Effector CD8-positive, alpha-beta T cell (primary cell): ENCODE data around the gene KCNQ5.

Source experiments
- DNase-seq: peaks from one replicate; lab custom pipeline; 2025; lab: John Stamatoyannopoulos, UW

Gene KCNQ5

DNA sequence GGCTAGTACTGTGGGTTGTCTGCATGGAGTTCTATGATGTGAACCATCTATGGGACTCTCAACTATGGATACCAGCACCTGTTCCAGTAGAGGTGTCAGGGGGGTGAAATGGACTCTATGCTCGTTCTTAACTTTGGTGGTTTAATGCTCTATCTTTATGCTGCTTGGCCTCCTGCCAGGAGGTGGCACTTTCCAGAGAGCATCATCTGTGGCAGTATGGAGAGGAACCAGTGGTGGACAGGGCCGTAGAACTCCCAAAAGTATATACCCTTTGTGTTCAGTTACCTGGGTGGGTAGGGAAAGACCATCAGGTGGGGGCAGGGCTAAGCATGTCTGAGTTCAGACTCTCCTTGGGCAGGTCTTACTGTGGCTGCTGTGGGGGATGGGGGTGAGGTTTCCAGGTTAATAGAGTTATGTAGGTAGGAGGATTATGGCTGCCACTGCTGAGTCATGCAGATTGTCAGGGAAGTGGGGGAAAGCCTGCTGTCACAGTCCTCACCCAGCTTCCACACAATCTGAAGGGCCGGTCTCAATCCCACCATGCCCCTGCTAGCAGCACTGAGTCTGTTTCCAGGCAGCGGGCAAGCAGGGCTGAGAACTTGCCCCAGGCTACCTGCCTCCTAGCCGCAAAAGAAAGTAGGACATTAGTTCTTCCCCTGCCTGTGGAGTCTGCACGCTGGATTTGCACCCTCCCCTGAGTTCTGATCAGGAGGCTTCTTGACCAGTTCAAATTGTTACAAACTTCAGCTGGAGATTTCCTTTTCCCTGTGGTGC is 284.0 kb downstream of the KCNQ5 start:
- DNase-seq: no peak

DNA sequence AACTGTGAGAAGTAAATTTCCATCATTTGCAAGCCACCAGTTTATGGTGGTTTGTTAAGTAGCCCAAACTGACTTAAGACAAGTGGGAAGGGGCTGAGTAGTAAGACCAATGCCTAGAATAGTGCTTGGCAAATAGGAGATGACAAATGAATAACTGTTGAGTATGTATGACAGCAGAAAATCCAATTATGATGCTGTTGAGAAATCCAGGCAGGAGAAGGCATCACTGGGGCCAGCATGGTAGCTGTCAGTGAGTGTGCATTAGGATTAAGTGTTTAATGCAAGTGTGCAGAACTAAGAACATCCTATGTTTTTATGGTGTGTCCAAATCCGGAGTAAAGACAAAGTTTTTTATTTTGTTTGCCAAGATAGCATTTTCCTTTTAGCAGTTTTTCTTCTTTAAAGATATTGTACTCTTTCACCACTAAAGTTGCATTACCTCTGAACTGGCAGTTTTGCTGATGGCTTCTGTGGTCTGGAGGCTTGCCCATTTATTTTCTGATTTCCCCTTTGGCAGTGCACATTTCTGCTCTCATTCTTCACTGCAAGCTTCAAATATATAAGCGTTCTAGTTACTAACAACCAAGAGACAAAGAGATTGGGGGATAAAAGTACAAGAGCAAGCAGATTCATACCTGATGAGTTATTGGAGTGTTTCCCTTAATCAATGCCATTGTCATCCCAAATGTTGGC is 289.7 kb downstream of the KCNQ5 start:
- DNase-seq: no peak

DNA sequence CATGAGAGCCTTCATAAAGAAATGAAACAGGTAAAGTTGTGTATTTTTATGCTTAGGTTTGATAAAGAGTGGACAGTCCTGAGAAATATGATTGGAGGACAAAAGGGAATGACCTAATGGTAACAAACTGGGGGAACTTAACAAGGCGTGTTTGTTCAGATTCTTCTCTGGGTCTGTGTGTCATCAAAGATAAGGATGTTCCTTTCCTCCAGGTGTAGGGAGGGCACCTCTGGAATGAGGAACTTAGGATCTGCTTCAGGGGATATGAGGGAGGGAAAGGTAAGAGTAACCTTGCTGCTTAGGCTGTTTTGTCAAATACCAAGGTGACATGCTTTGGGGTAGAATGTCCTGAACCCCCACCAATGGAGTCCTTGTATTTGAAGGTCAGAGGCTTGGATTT is 291.9 kb downstream of the KCNQ5 start:
- no peak for DNase-seq

DNA sequence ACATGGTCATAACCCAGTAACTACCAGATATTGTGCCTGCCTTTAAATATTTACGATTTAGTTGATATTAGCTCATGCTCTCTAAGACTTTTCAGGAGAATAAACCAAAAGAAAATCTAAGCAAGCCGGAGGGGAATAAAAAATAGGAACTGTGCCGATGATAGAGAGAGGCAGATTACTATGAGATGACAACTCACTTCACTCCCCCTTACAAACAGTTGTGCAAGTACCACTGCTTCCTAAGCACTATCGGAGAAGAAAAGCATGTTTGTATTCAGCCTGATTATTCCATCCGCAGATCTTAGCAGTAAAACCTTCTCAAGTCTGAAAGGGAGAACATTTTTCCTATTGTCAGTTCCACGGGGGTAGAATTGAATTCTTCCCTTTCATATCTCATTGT is 294.4 kb downstream of the KCNQ5 start:
- no peak for DNase-seq

- DNase-seq: no peak
Observed at GRCh38 chr6:72916906-72917305, 295.0 kb downstream of the KCNQ5 start.

- DNase-seq: no peak
Observed at GRCh38 chr6:72922401-72922800, 300.5 kb downstream of the KCNQ5 start.

DNA sequence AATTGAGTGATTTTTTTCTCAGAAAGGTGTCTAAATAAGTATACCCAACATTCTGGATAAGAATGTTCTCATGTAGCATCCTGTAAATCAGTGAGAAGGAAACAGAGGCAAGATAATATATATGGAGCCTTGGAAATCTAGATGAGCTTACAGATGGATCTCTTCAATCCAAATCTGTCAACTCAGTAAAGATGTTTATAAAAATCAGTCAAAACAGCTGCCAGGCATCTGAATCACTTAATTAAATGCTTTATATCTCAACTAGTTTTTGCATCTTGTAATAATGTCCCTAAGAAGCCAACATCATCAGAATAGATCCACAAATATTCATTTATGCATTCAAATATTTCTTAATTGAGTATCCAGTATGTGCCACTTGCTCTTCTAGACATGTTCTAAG is 303.3 kb downstream of the KCNQ5 start:
- no peak for DNase-seq

GRCh38 chr6:72930556-72931132 is 308.8 kb downstream of the KCNQ5 start:
- DNase-seq: no peak

DNA sequence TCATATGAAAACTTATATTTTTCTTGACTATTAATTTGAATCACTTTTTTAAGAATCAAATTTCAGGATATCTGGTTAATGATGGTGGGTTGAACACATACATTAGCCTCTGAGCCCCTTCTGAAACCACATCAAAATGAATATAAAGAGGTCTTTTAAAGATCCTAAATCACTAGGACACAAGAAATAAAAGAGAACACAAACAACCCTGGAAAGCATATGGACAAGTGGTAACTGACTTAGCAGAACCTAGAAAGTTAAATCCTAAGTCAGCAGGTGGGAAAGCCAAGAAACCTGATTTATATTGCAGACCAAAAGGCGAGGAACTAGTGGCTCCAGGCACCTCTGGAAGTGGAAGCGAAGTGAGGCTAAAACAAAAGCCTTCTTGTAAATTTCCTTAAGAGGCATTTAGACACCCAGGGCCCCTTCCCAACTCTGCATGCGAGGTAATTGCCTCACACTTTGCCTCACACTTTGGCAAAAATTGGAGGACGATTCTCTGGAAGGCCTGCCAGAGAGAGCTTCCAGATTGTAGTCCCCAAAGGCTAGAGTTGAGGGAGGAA is 309.5 kb downstream of the KCNQ5 start:
- no peak for DNase-seq

GRCh38 chr6:72933233-72933632 is 311.4 kb downstream of the KCNQ5 start:
- DNase-seq: no peak

- no peak for DNase-seq
Observed at GRCh38 chr6:72936766-72937559, 315.1 kb downstream of the KCNQ5 start.

DNA sequence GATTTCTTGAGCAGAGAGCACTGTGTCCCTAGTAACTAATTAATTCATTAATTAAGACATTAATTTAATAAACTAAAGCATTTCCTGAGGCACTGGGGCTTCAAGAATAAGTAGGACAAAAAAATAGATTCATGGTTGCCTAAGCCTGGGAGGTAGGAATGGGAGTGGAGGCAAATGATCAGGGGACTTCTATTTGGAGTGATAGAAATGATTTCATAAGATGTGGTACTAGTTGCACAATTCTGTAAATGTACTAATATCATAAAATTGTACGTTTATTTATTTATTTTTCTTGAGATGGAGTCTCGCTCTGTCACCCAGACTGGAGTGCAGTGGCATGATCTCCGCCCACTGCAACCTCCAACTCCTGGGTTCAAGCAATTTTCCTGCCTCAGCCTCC is 316.2 kb downstream of the KCNQ5 start:
- DNase-seq: no peak

DNA sequence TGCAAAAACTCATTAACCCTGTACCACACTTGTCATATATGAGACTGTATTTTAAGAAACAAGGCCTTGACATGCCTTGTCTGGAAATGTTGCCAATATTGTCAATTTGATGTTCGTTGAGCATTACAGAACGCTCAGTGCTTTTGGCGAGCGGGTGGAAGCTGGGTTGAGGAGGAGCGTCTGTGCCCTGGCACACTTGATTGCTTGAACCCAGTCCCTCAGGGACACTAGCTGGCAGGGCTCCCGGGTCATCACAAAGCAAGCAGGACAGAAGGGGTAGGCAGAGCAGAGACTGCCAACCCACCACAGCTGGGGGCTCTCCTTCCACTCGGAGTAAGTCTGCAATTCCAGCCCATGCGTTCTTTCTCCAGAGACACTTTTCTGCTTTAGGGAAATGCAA is 317.1 kb downstream of the KCNQ5 start:
- no peak for DNase-seq

GRCh38 chr6:72940265-72940664 is 318.4 kb downstream of the KCNQ5 start:
- no peak for DNase-seq

DNA sequence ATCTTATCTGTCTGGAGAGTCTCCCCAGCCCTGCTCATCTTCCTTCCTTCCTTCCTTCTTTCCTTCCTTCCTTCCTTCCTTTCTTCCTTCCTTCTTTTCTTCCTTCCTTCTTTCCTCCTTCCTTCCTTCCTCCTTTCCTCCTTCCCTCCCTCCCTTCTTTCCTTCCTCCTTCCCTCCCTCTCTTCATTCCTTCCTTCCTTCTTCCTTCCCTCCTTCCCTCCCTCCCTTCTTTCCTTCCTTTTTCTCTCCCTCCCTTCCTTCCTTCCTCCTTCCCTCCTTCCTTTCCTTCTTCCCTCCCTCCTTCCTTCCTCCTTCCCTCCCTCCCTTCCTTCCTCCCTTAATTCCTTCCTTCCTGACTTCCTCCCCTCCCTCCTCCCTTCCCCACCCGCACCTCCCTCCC is 319.4 kb downstream of the KCNQ5 start:
- no peak for DNase-seq

DNA sequence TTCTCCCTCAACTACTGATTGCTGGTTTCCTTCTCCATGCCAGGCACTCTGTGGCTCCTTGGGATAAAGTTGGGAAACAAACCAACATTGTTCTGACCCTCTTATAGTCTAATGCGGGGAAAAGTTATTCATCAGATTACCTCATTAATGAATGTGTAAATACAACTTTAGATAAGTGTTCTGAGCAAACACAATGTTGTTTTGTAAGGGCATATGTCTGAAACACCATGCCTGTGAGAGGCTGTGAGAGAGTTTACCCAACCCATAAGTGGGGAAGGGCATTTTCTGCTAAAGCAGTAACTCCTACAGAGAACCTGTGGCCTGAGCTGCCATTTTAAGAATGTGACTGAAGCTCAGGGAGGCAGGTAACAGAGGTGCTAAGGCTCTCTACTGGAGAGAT is 319.9 kb downstream of the KCNQ5 start:
- DNase-seq: no peak

DNA sequence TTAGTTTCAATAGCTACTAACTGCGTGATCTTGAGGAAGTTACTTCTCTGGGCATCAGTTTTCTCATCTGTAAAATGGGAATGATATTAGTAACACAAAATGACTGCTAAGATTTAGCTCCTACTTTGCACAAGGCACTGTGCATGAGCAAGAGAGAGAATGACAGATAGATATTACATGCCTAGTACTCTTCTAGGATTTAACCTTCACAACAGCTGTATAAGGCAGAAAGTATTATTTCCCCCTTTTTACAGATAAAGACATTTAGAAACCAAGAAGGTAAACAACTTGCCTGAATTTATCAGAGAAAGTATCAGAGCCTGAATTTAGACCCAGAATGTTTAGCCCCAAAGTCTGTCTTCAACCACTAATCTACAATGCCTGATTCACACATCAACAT is 321.8 kb downstream of the KCNQ5 start:
- DNase-seq: no peak

- DNase-seq: no peak
Observed at GRCh38 chr6:72944660-72945059, 322.8 kb downstream of the KCNQ5 start.

DNA sequence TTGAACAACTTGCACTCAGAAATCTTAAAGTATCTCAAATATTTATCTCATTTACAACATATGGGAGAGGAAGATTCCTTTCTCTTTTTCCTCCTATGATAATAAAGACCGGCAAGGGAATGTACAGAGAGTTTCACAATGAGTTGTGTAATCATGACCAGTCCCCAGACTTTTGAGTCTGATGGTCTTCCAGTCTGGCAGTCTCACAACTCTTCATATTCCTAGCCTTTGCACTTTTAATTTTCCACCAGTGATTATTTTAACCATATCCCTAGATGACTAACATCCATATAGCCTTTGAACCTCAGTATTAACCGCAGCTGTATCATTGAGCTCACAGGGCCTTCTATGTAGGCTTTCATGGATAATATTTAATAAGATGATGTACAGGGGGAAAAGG is 324.9 kb downstream of the KCNQ5 start:
- DNase-seq: no peak

DNA sequence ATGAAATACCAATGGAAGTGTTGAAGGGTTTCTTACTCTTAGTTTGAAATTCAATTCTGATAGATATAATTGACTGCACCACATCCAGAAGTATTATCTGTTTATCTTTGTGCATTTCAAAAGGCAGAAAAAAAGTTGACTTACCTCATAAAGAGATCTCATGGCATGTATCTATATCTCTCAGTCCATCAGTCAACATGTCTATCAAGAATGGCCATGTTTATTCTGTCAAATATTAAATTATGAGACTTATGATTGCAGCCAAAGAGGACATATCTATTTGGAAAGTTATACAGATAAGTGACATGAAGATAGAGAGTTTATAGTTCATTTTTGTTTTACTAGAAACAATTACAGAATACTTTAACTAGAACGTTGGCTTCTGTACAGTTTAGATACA is 325.7 kb downstream of the KCNQ5 start:
- DNase-seq: no peak

DNA sequence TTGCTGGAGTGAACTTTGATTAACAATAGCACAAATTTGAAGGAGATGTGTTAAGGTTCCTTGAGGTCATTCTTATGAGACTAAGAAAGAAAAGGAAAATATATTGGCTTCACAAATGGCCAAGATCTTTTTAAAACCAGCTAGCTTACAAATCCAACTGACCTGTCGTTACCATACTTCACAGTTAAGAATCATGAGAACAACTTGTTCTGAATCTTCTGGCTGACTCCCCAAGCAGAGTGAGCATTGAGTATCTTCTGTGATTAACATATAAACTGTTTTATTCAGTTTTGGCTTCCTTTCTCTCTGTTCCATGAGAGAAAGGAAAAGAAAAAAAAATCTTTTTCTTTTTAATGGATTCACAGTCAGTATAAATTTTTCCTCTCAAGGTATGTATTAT is 326.3 kb downstream of the KCNQ5 start:
- DNase-seq: no peak
